DND-41 (cell line): ENCODE data around the gene HSPA1A.

Experiments
- ATAC-seq: fragments of 200-7000 bp; cut with Tn5 transposase; 3 replicates; pipeline ENCODE4 v1.9.1; 2021; ENCODE audit warnings: low read depth; ENCODE audit not compliant: insufficient read depth
- DNase-seq: peaks from one replicate; pipeline ENCODE4 v3.0.0-alpha.2; 2020
- H2AFZ ChIP-seq: 2 replicates; pipeline ENCODE4 v1.6.0; 2012; ENCODE audit warnings: low read depth, low read length
- H3K27ac ChIP-seq: 2 replicates; pipeline ENCODE4 v1.5.1; 2012; ENCODE audit warnings: low read length, inconsistent platforms
- H3K27me3 ChIP-seq: fragments of 200-600 bp; sonication (generic); 2 replicates; pipeline ENCODE4 v1.6.0; 2012; ENCODE audit warnings: low read length, mild to moderate bottlenecking, inconsistent platforms; ENCODE audit not compliant: insufficient read depth, poor library complexity
- H3K36me3 ChIP-seq: 2 replicates; pipeline ENCODE4 v1.5.1; 2012; ENCODE audit warnings: low read length, inconsistent platforms; ENCODE audit not compliant: insufficient read depth
- H3K4me1 ChIP-seq: 2 replicates; pipeline ENCODE4 v1.5.1; 2012; ENCODE audit warnings: mild to moderate bottlenecking, low read length; ENCODE audit not compliant: insufficient read depth
- H3K4me2 ChIP-seq: 2 replicates; pipeline ENCODE4 v1.6.0; 2012; ENCODE audit warnings: mild to moderate bottlenecking, moderate library complexity, low read length, inconsistent platforms; ENCODE audit not compliant: insufficient read depth
- H3K4me3 ChIP-seq, 2 experiments: fragments of 200-600 bp in 1 of 2; shearing (Covaris generic) in 1 of 2; 2 replicates each; pipeline ENCODE4 v1.5.1; 2012 to 2016; ENCODE audit warnings: inconsistent platforms in 2 of 2, low read length in 2 of 2, mild to moderate bottlenecking in 2 of 2, low read depth in 1 of 2, moderate library complexity in 1 of 2
- H3K79me2 ChIP-seq: 2 replicates; pipeline ENCODE4 v1.6.0; 2012; ENCODE audit warnings: low read length, inconsistent platforms; ENCODE audit not compliant: insufficient read depth
- H3K9ac ChIP-seq: 2 replicates; pipeline ENCODE4 v1.6.0; 2012; ENCODE audit warnings: low read depth, mild to moderate bottlenecking, inconsistent platforms, low read length, moderate library complexity
- H3K9me3 ChIP-seq: 2 replicates; pipeline ENCODE4 v1.5.1; 2012; ENCODE audit warnings: low read length, moderate library complexity, mild to moderate bottlenecking, inconsistent platforms; ENCODE audit not compliant: insufficient read depth, severe bottlenecking
- H4K20me1 ChIP-seq: 2 replicates; pipeline ENCODE4 v1.6.0; 2012; ENCODE audit warnings: low read length; ENCODE audit not compliant: insufficient read depth
- EZH2 ChIP-seq: IDR thresholded peaks from 3 replicates; pipeline ENCODE4 v1.6.1; 2012; ENCODE audit warnings: borderline replicate concordance, low read depth, mild to moderate bottlenecking, moderate library complexity, low read length, inconsistent platforms; ENCODE audit not compliant: severe bottlenecking
- TF ChIP-seq, protein P1 (sequence below): IDR thresholded peaks from 2 replicates; pipeline ENCODE4 v1.5.1; 2012; ENCODE audit warnings: borderline replicate concordance, low read length, moderate library complexity, mild to moderate bottlenecking; ENCODE audit not compliant: poor library complexity, severe bottlenecking; ENCODE audit errors: extremely low read depth

Gene HSPA1A

DNA sequence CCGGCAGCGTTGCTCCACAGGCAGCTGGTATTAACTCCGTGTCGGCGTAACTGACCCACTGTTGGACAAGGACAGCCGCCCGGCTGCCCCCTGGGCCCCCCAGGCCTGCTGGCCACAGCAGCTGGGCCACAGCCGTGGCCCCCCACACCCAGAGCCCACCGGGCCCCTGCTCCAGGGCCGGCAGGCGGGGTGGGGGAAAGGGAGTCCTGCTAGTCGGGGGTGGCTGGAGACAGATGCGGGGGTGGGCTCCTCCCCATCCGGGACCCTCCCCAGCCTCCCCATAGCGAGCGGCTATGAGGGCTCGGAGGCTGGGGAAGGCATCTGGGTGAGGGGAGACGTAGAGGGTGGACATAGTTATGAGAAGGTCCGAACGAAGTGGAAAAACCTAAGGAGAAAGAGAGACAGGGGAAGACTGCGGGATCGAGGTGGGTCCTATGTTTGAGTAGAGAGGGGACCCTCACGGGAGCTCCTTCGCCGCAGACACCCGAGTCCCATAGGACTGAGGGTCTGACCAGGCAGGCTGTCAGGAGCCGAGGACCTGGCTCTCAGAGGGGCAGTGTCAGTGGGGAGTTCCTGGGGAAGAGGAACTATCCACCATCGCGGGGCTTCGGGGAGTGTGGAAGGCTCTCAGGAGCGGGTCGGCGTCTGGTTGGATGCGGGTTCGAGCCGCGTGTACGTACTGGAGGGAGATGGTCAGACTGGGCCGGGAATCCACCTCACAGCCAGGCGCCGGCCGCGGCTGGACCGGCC lies 20.3 kb upstream of the HSPA1A start:
- H2AFZ ChIP-seq, result peak overlapping the region; percentile 92
- peak overlapping the region; percentile 93 for H3K9ac ChIP-seq
- DNase-seq (peak; percentile 32), ATAC-seq (peak; percentile 35)
- no peaks in the 10 kb centered on the region for H3K27me3 ChIP-seq
- peaks cover 52% of the 10 kb centered on the region for H3K36me3 ChIP-seq
- H3K4me3 ChIP-seq, result peak overlapping the region; percentile 97 to 99
- peak overlapping the region; percentile 93 for H3K27ac ChIP-seq
- no peak for TF ChIP-seq EZH2
- TF ChIP-seq, protein P1, sequence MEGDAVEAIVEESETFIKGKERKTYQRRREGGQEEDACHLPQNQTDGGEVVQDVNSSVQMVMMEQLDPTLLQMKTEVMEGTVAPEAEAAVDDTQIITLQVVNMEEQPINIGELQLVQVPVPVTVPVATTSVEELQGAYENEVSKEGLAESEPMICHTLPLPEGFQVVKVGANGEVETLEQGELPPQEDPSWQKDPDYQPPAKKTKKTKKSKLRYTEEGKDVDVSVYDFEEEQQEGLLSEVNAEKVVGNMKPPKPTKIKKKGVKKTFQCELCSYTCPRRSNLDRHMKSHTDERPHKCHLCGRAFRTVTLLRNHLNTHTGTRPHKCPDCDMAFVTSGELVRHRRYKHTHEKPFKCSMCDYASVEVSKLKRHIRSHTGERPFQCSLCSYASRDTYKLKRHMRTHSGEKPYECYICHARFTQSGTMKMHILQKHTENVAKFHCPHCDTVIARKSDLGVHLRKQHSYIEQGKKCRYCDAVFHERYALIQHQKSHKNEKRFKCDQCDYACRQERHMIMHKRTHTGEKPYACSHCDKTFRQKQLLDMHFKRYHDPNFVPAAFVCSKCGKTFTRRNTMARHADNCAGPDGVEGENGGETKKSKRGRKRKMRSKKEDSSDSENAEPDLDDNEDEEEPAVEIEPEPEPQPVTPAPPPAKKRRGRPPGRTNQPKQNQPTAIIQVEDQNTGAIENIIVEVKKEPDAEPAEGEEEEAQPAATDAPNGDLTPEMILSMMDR, result no peak
- no peaks in the 10 kb centered on the region for H3K9me3 ChIP-seq
- no peaks in the 10 kb centered on the region for H4K20me1 ChIP-seq
- H3K79me2 ChIP-seq, result peaks cover 45% of the 10 kb centered on the region
- H3K4me2 ChIP-seq, result peak overlapping the region; percentile 94
- peaks cover 40% of the 10 kb centered on the region for H3K4me1 ChIP-seq

DNA sequence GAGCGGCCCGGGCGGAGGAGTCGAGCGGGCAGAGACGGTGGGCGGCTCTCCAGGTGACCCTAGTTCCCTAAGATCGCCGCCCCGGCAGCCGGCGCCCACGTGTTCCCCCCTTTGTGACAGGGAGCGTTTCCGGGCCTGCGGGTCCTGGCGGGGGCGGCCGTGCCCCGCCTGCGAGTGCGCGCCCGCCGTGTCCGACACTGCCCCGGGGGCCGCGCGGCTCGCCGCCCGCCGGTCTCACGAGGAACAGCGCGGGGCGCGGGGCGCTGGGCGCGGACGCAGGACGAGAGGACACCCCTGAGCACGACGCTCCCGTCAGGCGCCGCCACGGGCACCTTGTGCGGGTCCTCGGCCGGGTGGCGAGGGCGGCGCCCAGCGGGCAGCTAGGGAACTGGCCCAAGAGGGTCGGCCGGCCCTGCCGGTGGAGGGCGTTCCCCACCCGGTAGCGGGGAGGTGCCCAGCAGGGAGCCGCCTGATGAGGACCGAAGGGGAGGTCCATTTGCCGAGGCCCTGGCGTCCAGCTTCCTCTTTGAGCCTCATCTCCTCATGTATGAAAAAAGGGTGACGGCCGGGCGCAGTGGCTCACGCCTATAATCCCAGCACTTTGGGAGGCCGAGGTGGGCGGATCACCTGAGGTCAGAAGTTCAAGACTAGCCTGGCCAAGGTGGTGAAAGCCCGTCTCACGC lies 19.6 kb upstream of the HSPA1A start, which contains the start of gene VARS1:
VARS1 (minus strand) TSS at position 137 of the 683 bp plus-strand sequence. CDS start 535 bp downstream, outside the sequence.
- peak within 1 kb of the TSS; percentile 93 for H3K27ac ChIP-seq

DNA sequence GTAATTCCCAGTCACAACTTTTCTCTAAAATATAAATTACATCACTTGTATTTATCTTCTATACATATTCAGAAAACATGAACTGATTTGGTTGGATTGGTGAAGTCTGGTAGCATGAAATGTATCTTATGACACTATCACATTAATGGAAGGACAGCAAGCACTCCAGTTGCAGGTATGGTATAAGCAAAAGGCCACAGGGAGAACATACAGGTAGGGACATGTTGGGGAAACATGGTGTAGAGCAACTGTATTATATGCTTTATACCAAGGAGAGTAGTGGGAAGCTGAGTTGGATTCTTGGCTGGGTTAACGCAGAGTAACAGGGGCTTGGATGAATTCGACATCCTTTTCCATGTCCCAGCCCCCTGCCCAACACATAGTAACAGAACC lies 18.4 kb upstream of the HSPA1A start:
- no peak for TF ChIP-seq EZH2
- TF ChIP-seq, protein P1, result no peak
- H3K4me2 ChIP-seq, result no peak overlapping the region
- peaks cover 44% of the 10 kb centered on the region for H3K79me2 ChIP-seq
- no peak overlapping the region for H2AFZ ChIP-seq
- H3K27ac ChIP-seq, result no peak overlapping the region
- H3K4me3 ChIP-seq, result no peak overlapping the region
- H4K20me1 ChIP-seq, result no peaks in the 10 kb centered on the region
- peaks cover 36% of the 10 kb centered on the region for H3K4me1 ChIP-seq
- H3K9me3 ChIP-seq, result no peaks in the 10 kb centered on the region
- DNase-seq (no peak), ATAC-seq (no peak)
- no peaks in the 10 kb centered on the region for H3K27me3 ChIP-seq
- H3K9ac ChIP-seq, result no peak overlapping the region
- H3K36me3 ChIP-seq, result peaks cover 38% of the 10 kb centered on the region

More for the DNA sequence above, 19.6 kb upstream of the HSPA1A start, which contains the start of gene VARS1:
- Histone ChIP-seq H3K9me3 (no peaks in the 10 kb centered on the region), H3K27me3 (no peaks in the 10 kb centered on the region), H3K36me3 (peaks cover 45% of the 10 kb centered on the region), H3K9ac (peak within 1 kb of the TSS; percentile 93), H3K79me2 (peaks cover 46% of the 10 kb centered on the region), H3K4me3 (peak within 1 kb of the TSS; percentile 97 to 99), H4K20me1 (no peaks in the 10 kb centered on the region), H2AFZ (peak within 1 kb of the TSS; percentile 92), H3K4me1 (peaks cover 40% of the 10 kb centered on the region), H3K4me2 (peak within 1 kb of the TSS; percentile 94)
- DNase-seq, result peak; percentile 84
- ATAC-seq, result peak; percentile 75
- TF ChIP-seq, protein P1, result peak; percentile 93
- no peak for TF ChIP-seq EZH2
